SU-DHL-6 (cell line): ENCODE measurements around the gene EVC.

Experiments
- H2AFZ ChIP-seq: fragments of 200-600 bp; sonication (generic); 2 replicates; pipeline ENCODE4 v1.6.1; 2014; ENCODE audit warnings: low read depth, mild to moderate bottlenecking, moderate library complexity, mixed read lengths, antibody characterized with exemption, low read length; ENCODE audit not compliant: severe bottlenecking
- H3F3A ChIP-seq: fragments of 200-600 bp; shearing (Covaris generic); 2 replicates; pipeline ENCODE4 v1.6.0; 2016; ENCODE audit warnings: antibody characterized with exemption, mild to moderate bottlenecking; ENCODE audit not compliant: insufficient read depth
- H3K27ac ChIP-seq: fragments of 200-600 bp; sonication (generic); 2 replicates; pipeline ENCODE4 v1.5.1; 2016; ENCODE audit warnings: low read depth, mild to moderate bottlenecking, low read length, moderate library complexity, mixed read lengths
- H3K27me3 ChIP-seq: fragments of 200-600 bp; sonication (generic), shearing (Covaris generic); 2 replicates; pipeline ENCODE4 v1.6.0; 2014; ENCODE audit warnings: mild to moderate bottlenecking, low read length
- H3K36me3 ChIP-seq: fragments of 200-600 bp; sonication (generic); 2 replicates; pipeline ENCODE4 v1.6.1; 2014; ENCODE audit warnings: mild to moderate bottlenecking, low read length, mixed read lengths
- H3K4me2 ChIP-seq: fragments of 300-600, 200-600 bp; shearing (Covaris generic), sonication (generic); 2 replicates; pipeline ENCODE4 v1.6.0; 2014; ENCODE audit warnings: low read length, low read depth, mild to moderate bottlenecking; ENCODE audit not compliant: poor library complexity, severe bottlenecking
- H3K4me3 ChIP-seq: fragments of 200-600 bp; sonication (generic); 2 replicates; pipeline ENCODE4 v1.5.1; 2014; ENCODE audit warnings: antibody characterized with exemption, low read length, mild to moderate bottlenecking, mixed read lengths; ENCODE audit not compliant: insufficient read depth, poor library complexity, severe bottlenecking
- H3K79me2 ChIP-seq: fragments of 200-600 bp; sonication (generic); 2 replicates; pipeline ENCODE4 v1.6.1; 2014; ENCODE audit warnings: mild to moderate bottlenecking, low read length, moderate library complexity; ENCODE audit not compliant: insufficient read depth
- H3K9ac ChIP-seq: fragments of 200-600 bp; sonication (generic); 2 replicates; pipeline ENCODE4 v1.7.0; 2014; ENCODE audit warnings: mild to moderate bottlenecking, low read length
- H3K9me2 ChIP-seq: fragments of 200-600 bp; sonication (generic); replicated peaks from 2 replicates; pipeline ENCODE4 v1.6.1; 2014; ENCODE audit warnings: low read length; ENCODE audit not compliant: insufficient read depth
- H3K9me3 ChIP-seq: fragments of 200-600 bp; sonication (generic); 2 replicates; pipeline ENCODE4 v1.6.1; 2014; ENCODE audit warnings: low read length, mixed read lengths; ENCODE audit not compliant: insufficient read depth
- H4K20me1 ChIP-seq: fragments of 200-600 bp; sonication (generic); 2 replicates; pipeline ENCODE4 v1.6.1; 2014; ENCODE audit warnings: low read depth, mild to moderate bottlenecking, antibody characterized with exemption, low read length, moderate library complexity, mixed read lengths
- CTCF ChIP-seq: fragments of 200-600 bp; sonication (generic); IDR thresholded peaks from one replicate; pipeline ENCODE4 v1.5.1; 2017; ENCODE audit warnings: antibody characterized with exemption, mild to moderate bottlenecking, low read length, moderate library complexity; ENCODE audit not compliant: insufficient read depth, poor library complexity, severe bottlenecking
- EZH2phosphoT487 ChIP-seq: fragments of 200-600 bp; sonication (generic), shearing (Covaris generic); conservative IDR thresholded peaks from 2 replicates; pipeline ENCODE4 v1.6.1; 2018; ENCODE audit warnings: mild to moderate bottlenecking, antibody characterized with exemption, low read length, moderate library complexity, mixed read lengths

Gene EVC

GRCh38 chr4:5709207-5709575 lies 1.8 kb upstream of the EVC start:
- Histone ChIP-seq H3F3A (no peaks in the 10 kb centered on the region), H2AFZ (no peak overlapping the region), H3K79me2 (no peaks in the 10 kb centered on the region), H3K4me3 (no peak overlapping the region), H4K20me1 (no peaks in the 10 kb centered on the region), H3K9me2 (no peaks in the 10 kb centered on the region), H3K9me3 (no peaks in the 10 kb centered on the region), H3K27me3 (no peaks in the 10 kb centered on the region), H3K9ac (no peak overlapping the region), H3K27ac (no peak overlapping the region), H3K4me2 (no peak overlapping the region), H3K36me3 (no peaks in the 10 kb centered on the region)
- no peak for TF ChIP-seq EZH2phosphoT487
- TF ChIP-seq CTCF = no peak

- Histone ChIP-seq H3K79me2 (no peaks in the 10 kb centered on the region), H3K9me3 (no peaks in the 10 kb centered on the region), H3F3A (no peaks in the 10 kb centered on the region), H3K4me3 (no peak overlapping the region), H3K4me2 (no peak overlapping the region), H2AFZ (no peak overlapping the region), H3K27ac (no peak overlapping the region), H3K9me2 (no peaks in the 10 kb centered on the region), H3K27me3 (no peaks in the 10 kb centered on the region), H3K9ac (no peak overlapping the region), H3K36me3 (no peaks in the 10 kb centered on the region), H4K20me1 (no peaks in the 10 kb centered on the region)
- TF ChIP-seq EZH2phosphoT487 = no peak
- no peak for TF ChIP-seq CTCF
Measured at GRCh38 chr4:5710065-5710960, 688 bp upstream of the EVC start.

- no peaks in the 10 kb centered on the region for H3K9me3 ChIP-seq
- no peaks in the 10 kb centered on the region for H4K20me1 ChIP-seq
- no peaks in the 10 kb centered on the region for H3K9me2 ChIP-seq
- no peak overlapping the region for H2AFZ ChIP-seq
- H3F3A ChIP-seq = no peaks in the 10 kb centered on the region
- H3K9ac ChIP-seq = no peak overlapping the region
- H3K4me3 ChIP-seq = no peak overlapping the region
- no peak overlapping the region for H3K27ac ChIP-seq
- TF ChIP-seq EZH2phosphoT487 = no peak
- TF ChIP-seq CTCF = no peak
- H3K27me3 ChIP-seq = no peaks in the 10 kb centered on the region
- no peaks in the 10 kb centered on the region for H3K79me2 ChIP-seq
- no peak overlapping the region for H3K4me2 ChIP-seq
- H3K36me3 ChIP-seq = no peaks in the 10 kb centered on the region
Measured at GRCh38 chr4:5711479-5712184, 631 bp downstream of the EVC start.
